Measurements from ENCODE around the gene KRTAP10-9.

DNA sequence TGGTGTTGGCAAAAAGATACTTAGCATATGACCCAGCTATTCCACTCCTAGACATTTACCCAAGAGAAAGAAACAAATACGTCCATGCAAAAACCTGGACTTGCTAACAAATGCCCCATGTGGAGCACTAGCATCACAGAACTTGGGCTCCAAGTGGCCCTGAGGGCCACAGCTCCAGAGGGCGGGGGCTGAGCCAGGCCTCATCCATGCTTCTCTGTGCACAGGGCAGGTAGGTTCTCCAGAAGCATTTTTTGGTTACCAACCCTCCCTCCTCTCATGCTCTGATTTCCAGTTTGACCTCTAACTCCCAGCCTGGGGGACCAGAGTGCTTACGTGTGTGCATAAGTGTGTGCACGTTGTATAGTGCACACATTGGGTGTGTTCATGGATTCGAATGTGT, 37.8 kb downstream of the KRTAP10-9 start:
- TF ChIP-seq, protein P1, sequence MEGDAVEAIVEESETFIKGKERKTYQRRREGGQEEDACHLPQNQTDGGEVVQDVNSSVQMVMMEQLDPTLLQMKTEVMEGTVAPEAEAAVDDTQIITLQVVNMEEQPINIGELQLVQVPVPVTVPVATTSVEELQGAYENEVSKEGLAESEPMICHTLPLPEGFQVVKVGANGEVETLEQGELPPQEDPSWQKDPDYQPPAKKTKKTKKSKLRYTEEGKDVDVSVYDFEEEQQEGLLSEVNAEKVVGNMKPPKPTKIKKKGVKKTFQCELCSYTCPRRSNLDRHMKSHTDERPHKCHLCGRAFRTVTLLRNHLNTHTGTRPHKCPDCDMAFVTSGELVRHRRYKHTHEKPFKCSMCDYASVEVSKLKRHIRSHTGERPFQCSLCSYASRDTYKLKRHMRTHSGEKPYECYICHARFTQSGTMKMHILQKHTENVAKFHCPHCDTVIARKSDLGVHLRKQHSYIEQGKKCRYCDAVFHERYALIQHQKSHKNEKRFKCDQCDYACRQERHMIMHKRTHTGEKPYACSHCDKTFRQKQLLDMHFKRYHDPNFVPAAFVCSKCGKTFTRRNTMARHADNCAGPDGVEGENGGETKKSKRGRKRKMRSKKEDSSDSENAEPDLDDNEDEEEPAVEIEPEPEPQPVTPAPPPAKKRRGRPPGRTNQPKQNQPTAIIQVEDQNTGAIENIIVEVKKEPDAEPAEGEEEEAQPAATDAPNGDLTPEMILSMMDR (conservative IDR thresholded peaks at IDR 0.05 in 1 of 2, IDR thresholded peaks at IDR 0.05 in 1 of 2; ENCODE audit: low read depth in 1 of 2, low read length in 2 of 2), result no peak
- TF ChIP-seq EZH2 (IDR thresholded peaks at IDR 0.05; ENCODE audit: low read length, missing control alignments), result no peak

Measured in fibroblast of lung (primary cell).